Rectal smooth muscle tissue (tissue), 1 donor: ENCODE results near the gene ABITRAM.

Source experiments
- H3K27ac ChIP-seq: one replicate; pipeline ENCODE4 v1.7.0; 2013; ENCODE audit warnings: low read depth, low read length, inconsistent platforms
- H3K27me3 ChIP-seq: one replicate; pipeline ENCODE4 v1.7.0; 2013; ENCODE audit warnings: low read length; ENCODE audit not compliant: control insufficient read depth, insufficient read depth
- H3K36me3 ChIP-seq: one replicate; pipeline ENCODE4 v1.7.0; 2013; ENCODE audit warnings: low read length; ENCODE audit not compliant: control insufficient read depth, insufficient read depth
- H3K4me1 ChIP-seq: one replicate; pipeline ENCODE4 v1.7.0; 2013; ENCODE audit warnings: low read length; ENCODE audit not compliant: control insufficient read depth, insufficient read depth
- H3K4me3 ChIP-seq: one replicate; pipeline ENCODE4 v1.7.0; 2013; ENCODE audit warnings: low read length
- H3K9ac ChIP-seq: one replicate; pipeline ENCODE4 v1.7.0; 2013; ENCODE audit warnings: low read length

Gene ABITRAM

GRCh38 chr9:108972186-108972585 is 38.0 kb downstream of the ABITRAM start:
- Histone ChIP-seq H3K4me1 (peaks cover 10% of the 10 kb centered on the region), H3K27me3 (no peaks in the 10 kb centered on the region), H3K4me3 (no peak overlapping the region), H3K27ac (no peak overlapping the region), H3K36me3 (peaks cover 3% of the 10 kb centered on the region), H3K9ac (no peak overlapping the region)

- Histone ChIP-seq H3K4me1 (peaks cover 10% of the 10 kb centered on the region), H3K27me3 (no peaks in the 10 kb centered on the region), H3K36me3 (peaks cover 3% of the 10 kb centered on the region), H3K9ac (no peak overlapping the region), H3K27ac (no peak overlapping the region), H3K4me3 (no peak overlapping the region)
These were observed 38.5 kb downstream of the ABITRAM start for GRCh38 chr9:108972626-108973209.

GRCh38 chr9:108973895-108974294 is 39.7 kb downstream of the ABITRAM start:
- H3K4me1 ChIP-seq: peaks cover 14% of the 10 kb centered on the region
- no peak overlapping the region for H3K9ac ChIP-seq
- no peak overlapping the region for H3K4me3 ChIP-seq
- H3K27me3 ChIP-seq: no peaks in the 10 kb centered on the region
- H3K36me3 ChIP-seq: peaks cover 3% of the 10 kb centered on the region
- H3K27ac ChIP-seq: no peak overlapping the region

GRCh38 chr9:108978205-108978604 is 44.0 kb downstream of the ABITRAM start:
- H3K27ac ChIP-seq: no peak overlapping the region
- no peaks in the 10 kb centered on the region for H3K36me3 ChIP-seq
- no peak overlapping the region for H3K4me3 ChIP-seq
- H3K27me3 ChIP-seq: no peaks in the 10 kb centered on the region
- peaks cover 6% of the 10 kb centered on the region for H3K4me1 ChIP-seq
- H3K9ac ChIP-seq: no peak overlapping the region

- no peak overlapping the region for H3K27ac ChIP-seq
- H3K9ac ChIP-seq: no peak overlapping the region
- no peak overlapping the region for H3K4me3 ChIP-seq
- H3K36me3 ChIP-seq: no peaks in the 10 kb centered on the region
- H3K27me3 ChIP-seq: no peaks in the 10 kb centered on the region
- peaks cover 6% of the 10 kb centered on the region for H3K4me1 ChIP-seq
These were observed 46.7 kb downstream of the ABITRAM start for GRCh38 chr9:108980893-108981292.

- H3K4me3 ChIP-seq: no peak overlapping the region
- no peak overlapping the region for H3K27ac ChIP-seq
- no peaks in the 10 kb centered on the region for H3K36me3 ChIP-seq
- no peaks in the 10 kb centered on the region for H3K27me3 ChIP-seq
- peaks cover 1% of the 10 kb centered on the region for H3K4me1 ChIP-seq
- H3K9ac ChIP-seq: no peak overlapping the region
These were observed 49.7 kb downstream of the ABITRAM start for GRCh38 chr9:108983885-108984284.
